A549 treated with RU486 at 1 μM for 4 hours (cell line): ENCODE results near the gene SIRT7. TPM values are rescaled to one million over a fixed set of nuclear protein-coding genes. Genes with fewer than 3 reads are reported as not detected.

ENCODE experiments used
- total RNA-seq: library from RNA; stranded (reverse); fragments of 200-300 nt; extraction: Qiagen RNA extraction; gene quantifications from 5 replicates; pipeline ENCODE4 v1.2.3, GENCODE V29; 2022; ENCODE audit warnings: low read depth

The SIRT7 gene
- total RNA-seq, result 27.7 to 47.8 TPM (median 43.4 TPM) in 5 replicates

GRCh38 chr17:81917565-81918332, at the start of gene SIRT7:
Gene SIRT7 (minus strand): TSS chr17:81918176. CDS start chr17:81918131, 45 bp downstream.

GRCh38 chr17:81961087-81961511, 43.1 kb upstream of the SIRT7 start, which contains the start of gene NOTUM:
Gene NOTUM (minus strand): TSS chr17:81961187. CDS start chr17:81960909, 278 bp downstream.

GRCh38 chr17:81947189-81947588, 29.2 kb upstream of the SIRT7 start, which contains the start of gene MYADML2:
Gene MYADML2 (minus strand): TSS chr17:81947233. CDS start chr17:81941741, 5,492 bp downstream.

GRCh38 chr17:81927653-81928543, 9.9 kb upstream of the SIRT7 start, which contains the start of gene MAFG:
Gene MAFG (minus strand): TSS chr17:81927735. CDS start chr17:81923185, 4,550 bp downstream.

GRCh38 chr17:81911277-81911961, 6.6 kb downstream of the SIRT7 start, which contains the start of gene PCYT2:
Gene PCYT2 (minus strand): TSS chr17:81911399. CDS start chr17:81911355, 44 bp downstream.

GRCh38 chr17:81902023-81902652, 15.8 kb downstream of the SIRT7 start, which contains the start of gene NPB:
Gene NPB (plus strand): TSS chr17:81902238. CDS start chr17:81902278, 40 bp downstream.

GRCh38 chr17:81870981-81871386, 47.0 kb downstream of the SIRT7 start, which contains the start of gene ARHGDIA:
Gene ARHGDIA (minus strand): TSS chr17:81871337. CDS start chr17:81869930, 1,407 bp downstream.

Other genes with a start within 250 kb of the SIRT7 start
- gene ARL16, start 234.4 kb downstream of the SIRT7 start, total RNA-seq, result 46.6 to 56.2 TPM (median 49.9 TPM) in 5 replicates
- 139 to 217 TPM (median 209 TPM) in 5 replicates for gene HGS, start 234.2 kb downstream of the SIRT7 start, total RNA-seq
- 212 to 319 TPM (median 303 TPM) in 5 replicates for gene MRPL12, start 214.8 kb downstream of the SIRT7 start, total RNA-seq
- gene SLC25A10, start 205.9 kb downstream of the SIRT7 start, total RNA-seq, result 26.9 to 48.0 TPM (median 41.1 TPM) in 5 replicates
- gene GCGR, start 114.0 kb downstream of the SIRT7 start, total RNA-seq, result 0.13 to 0.36 TPM (median 0.17 TPM) in 4 of 5 replicates, not detected in the other
- 75.2 to 107 TPM (median 93.2 TPM) in 5 replicates for gene MCRIP1, start 84.9 kb downstream of the SIRT7 start, total RNA-seq
- gene PPP1R27, start 83.1 kb downstream of the SIRT7 start, total RNA-seq, result 0.27 to 0.61 TPM (median 0.32 TPM) in 3 of 5 replicates, not detected in the others
- gene P4HB, start 57.6 kb downstream of the SIRT7 start, total RNA-seq, result 695 to 762 TPM (median 718 TPM) in 5 replicates
- gene ARHGDIA, start 46.8 kb downstream of the SIRT7 start, total RNA-seq, result 531 to 682 TPM (median 648 TPM) in 5 replicates
- 176 to 263 TPM (median 250 TPM) in 5 replicates for gene ALYREF, start 26.6 kb downstream of the SIRT7 start, total RNA-seq
- 190 to 300 TPM (median 289 TPM) in 5 replicates for gene ANAPC11, start 26.5 kb downstream of the SIRT7 start, total RNA-seq
- gene NPB, start 15.9 kb downstream of the SIRT7 start, total RNA-seq, result 0.38 to 0.73 TPM (median 0.45 TPM) in 5 replicates
- 11.9 to 16.6 TPM (median 14.1 TPM) in 5 replicates for gene PCYT2, start 6.8 kb downstream of the SIRT7 start, total RNA-seq
- 31.6 to 46.1 TPM (median 44.6 TPM) in 5 replicates for gene MAFG, start 9.6 kb upstream of the SIRT7 start, total RNA-seq
- gene PYCR1, start 19.1 kb upstream of the SIRT7 start, total RNA-seq, result 59.4 to 91.2 TPM (median 87.0 TPM) in 5 replicates
- gene MYADML2, start 29.1 kb upstream of the SIRT7 start, total RNA-seq, result not detected in 5 replicates
- 0.14 to 0.32 TPM (median 0.26 TPM) in 5 replicates for gene NOTUM, start 43.0 kb upstream of the SIRT7 start, total RNA-seq
- gene ASPSCR1, start 59.5 kb upstream of the SIRT7 start, total RNA-seq, result 20.0 to 29.3 TPM (median 27.1 TPM) in 5 replicates
- gene CENPX, start 104.7 kb upstream of the SIRT7 start, total RNA-seq, result 138 to 205 TPM (median 189 TPM) in 5 replicates
- gene LRRC45, start 105.1 kb upstream of the SIRT7 start, total RNA-seq, result 8.8 to 16.1 TPM (median 14.6 TPM) in 5 replicates
- gene RAC3, start 113.5 kb upstream of the SIRT7 start, total RNA-seq, result 24.7 to 40.1 TPM (median 34.9 TPM) in 5 replicates
- gene DCXR, start 119.5 kb upstream of the SIRT7 start, total RNA-seq, result 64.9 to 106 TPM (median 95.3 TPM) in 5 replicates
- 16.8 to 25.3 TPM (median 23.1 TPM) in 5 replicates for gene RFNG, start 133.6 kb upstream of the SIRT7 start, total RNA-seq
- gene GPS1, start 133.7 kb upstream of the SIRT7 start, total RNA-seq, result 94.9 to 150 TPM (median 141 TPM) in 5 replicates
- 76.2 to 147 TPM (median 142 TPM) in 5 replicates for gene DUS1L, start 147.6 kb upstream of the SIRT7 start, total RNA-seq
- gene FASN, start 180.1 kb upstream of the SIRT7 start, total RNA-seq, result 91.1 to 136 TPM (median 131 TPM) in 5 replicates